ENCODE data around the gene ITSN1.
"Not testable (repeated sequence)": the region's sequence is repeated elsewhere in the genome, so short reads cannot be mapped to it uniquely, and the experiment has no call there.

Gene ITSN1

DNA sequence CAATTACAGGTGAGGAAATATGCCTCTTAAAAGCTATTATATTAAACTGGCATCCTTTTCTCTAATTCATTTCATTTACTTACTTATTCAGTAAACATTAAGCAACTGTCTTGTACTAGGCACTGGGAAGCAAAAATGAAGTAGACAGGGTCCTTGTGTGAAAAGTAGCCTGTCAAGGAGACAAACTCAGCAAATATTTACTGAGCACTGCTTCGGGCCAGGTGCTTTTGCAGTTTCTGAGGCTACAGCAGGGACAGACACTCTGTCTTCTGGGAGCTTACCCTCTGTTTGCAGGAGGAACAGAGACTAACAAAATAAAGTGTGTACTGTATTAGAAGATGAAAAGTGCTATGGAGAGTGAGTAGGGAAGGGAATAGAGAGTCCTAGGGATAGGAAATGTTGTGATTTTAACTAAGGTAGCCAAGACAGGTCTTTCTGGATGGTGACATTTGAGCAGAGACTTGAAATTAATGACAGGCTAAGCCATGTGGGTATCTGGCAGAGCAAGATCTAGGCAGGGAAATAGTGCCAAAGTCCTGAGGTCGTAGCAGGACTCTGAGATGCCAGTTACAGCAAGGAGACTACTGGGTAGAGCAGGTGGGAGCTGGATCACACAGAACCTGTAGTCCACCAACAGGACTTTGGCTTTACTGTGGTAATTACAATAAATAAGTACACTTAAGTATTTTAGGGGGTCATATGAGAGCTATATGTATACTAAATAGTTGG lies 133.0 kb downstream of the ITSN1 start:
- no peak for DNase-seq

DNA sequence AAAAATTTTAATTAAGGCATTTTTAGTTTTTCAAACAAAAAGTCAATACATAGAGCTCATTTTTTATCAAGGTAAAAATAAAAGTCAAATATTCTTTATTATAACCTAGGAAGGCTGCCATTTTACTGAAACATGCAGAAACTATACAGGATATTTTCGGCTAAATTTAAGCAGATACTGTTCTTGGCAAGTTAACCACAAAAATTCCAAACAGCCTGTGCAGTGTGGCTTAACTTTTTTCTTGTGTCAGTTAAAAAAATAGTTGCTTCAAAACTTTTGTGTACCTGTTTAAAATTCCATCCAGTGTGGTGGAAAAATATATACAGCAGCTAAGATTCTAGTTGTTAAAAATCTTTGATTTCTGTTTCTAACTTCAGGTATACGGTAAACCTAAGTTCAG lies 138.3 kb downstream of the ITSN1 start:
- no peak for DNase-seq

DNA sequence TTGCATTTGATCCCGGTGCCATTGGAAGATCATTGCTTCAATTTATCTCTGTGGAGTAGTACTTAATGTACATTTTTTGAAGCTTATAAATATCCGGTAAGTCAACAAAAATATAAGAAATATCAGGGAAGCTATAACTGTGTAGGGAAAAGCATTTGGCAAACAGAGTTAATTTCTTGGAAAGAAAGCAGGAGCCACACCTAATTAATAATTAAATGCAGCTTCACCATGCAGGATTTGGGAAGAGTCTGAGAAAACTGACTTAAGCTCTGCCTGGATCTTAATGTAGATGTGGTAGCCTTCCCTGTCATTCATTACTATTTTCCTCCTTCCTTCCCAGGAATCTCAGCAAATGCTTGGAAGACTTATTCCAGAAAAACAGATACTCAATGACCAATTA lies 138.8 kb downstream of the ITSN1 start:
- DNase-seq: no peak

DNA sequence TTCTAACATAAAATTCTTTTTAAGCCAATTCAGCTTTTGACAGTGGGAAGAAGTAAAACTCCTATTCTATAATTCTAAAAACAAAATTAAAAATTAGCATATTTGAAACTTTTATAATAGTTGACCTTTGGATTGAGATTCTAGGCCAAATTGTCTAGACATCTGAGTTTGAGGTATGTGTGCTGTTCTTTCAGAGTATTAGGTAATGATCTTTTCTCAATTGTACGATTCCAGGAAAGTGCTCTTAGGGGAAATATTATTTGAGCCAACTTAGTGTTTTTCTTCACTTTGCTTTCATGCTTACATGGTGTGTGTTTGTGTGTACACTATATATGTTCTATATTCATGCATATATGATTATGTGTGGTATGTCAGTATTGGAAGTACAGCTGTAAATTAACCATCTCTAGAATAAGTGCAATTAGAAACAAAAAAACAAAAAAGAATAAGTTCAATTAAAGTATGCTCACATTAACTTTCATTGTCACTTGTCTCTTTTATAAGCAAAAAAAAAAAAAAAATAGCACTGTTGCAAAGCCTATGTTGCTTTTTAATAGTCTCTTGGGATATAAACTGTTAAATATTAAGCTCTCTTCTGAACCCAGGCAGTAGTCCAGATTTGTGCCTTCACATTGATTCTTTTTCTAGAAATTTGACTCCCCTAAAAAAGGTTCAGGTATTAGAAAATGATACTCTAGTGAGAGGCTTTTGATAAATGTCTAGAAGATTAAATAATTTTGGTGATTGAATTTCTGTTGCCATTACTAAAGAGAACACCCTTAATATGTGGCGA lies 141.1 kb downstream of the ITSN1 start:
- no peak for DNase-seq

DNA sequence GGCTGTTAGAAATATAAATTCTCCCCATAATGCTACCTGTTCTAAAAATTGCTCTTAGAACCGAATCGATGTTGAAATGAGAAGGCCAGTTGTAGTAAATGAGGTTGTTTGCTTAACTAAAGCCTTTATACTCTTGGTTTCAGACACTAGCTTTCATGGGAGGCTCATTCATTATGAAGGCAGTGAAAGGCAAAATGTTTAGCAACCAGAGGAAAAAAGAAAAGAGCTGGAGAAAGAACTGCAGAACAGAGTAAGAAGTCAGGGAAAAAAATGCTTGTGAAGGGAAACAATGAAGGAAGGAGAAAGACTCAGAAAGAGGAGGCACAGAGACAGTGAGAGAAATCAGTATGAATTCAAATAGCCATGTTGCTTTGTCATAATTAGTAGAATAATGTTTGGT lies 145.1 kb downstream of the ITSN1 start:
- DNase-seq: no peak

DNA sequence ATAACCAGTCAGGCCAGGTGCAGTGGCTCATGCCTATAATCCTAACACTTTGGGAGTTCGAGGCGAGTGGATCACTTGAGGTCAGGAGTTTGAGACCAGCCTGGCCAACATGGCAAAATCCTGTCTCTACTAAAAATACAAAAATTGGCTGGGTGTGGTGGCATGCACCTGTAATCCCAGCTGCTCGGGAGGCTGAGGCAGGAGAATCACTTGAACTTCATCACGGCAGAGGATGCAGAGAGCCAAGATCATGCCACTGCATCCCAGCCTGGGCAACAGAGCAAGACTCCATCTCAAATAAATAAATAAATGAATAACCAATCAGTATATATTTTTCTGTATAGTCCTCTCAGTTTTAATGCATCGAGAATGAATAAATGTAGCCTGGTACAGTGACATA lies 146.1 kb downstream of the ITSN1 start:
- not testable (repeated sequence) for DNase-seq

DNA sequence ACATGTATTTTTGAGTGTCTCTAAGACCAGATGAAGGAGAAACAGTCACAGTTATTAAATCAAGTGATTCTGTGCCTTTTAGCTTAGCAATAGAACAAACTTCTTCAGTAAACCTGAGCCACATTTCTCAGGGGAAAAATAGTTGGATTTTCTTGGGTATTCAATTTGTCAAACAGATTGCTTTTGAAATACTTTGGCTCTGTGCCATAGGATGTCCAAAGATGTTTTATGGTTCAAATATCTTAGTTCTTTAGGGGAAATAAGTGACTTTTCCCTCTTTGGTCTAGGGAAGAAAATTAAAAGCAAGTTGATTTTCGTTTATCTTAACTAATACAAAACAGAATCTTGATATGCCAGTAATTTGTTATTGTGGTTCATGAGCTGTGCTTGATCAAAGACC lies 147.4 kb downstream of the ITSN1 start:
- DNase-seq: no peak

DNA sequence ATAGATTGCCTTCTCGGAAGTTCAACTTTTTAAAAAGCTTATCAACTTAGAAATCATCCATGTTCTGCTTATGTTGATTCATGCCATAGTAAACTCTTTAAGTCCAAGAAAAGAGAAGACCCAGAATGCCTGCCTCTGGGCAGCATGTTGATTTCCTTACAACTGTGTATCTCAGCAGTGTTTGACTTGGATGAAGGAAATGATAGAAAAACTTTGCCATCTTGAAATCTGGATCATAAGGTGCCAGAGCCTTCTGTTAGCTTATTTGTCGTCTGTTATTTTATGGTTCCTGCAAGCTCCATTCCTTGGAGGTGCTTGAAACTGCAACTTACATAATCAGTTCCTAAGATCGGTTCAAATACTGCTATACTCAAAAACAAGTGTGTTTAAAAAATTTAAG lies 148.8 kb downstream of the ITSN1 start:
- DNase-seq: no peak

DNA sequence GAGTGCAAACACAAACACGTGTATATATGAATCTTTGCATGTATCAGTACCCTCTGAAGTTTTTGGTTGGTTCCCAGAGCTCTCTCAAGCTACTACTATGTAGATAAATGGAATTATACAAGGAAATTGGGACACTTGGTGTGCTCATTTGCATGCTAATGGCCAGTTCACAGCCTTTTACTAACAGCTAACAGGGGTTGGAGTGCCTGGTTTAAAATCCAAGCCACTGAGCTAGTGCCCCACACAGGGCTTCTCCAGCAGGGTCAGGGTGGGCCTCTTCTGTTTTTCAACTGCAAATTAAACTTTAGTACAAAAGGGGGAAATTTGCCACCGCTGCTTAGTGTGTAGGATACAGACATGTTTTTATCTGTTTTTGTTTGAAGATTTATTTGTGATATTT lies 152.3 kb downstream of the ITSN1 start:
- DNase-seq: no peak

DNA sequence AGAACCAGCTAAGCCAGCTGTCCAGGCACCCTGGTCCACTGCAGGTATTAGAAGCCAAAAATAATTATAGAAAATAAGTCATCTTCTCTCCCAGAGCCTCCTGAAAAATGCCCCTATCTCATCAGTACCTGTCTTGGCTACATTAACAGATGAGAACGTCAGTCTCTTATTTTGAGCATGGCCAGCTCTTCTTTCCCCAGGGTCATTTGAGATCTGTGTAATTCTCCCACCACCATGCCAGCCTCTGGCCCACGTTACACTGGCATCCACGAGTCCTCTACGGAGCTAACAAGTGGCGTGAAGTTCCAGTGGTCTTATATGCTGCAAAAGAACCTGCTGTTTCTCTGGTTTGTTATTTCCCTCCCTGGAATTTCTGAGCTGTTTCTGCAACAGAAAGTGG lies 155.3 kb downstream of the ITSN1 start:
- DNase-seq: no peak

DNA sequence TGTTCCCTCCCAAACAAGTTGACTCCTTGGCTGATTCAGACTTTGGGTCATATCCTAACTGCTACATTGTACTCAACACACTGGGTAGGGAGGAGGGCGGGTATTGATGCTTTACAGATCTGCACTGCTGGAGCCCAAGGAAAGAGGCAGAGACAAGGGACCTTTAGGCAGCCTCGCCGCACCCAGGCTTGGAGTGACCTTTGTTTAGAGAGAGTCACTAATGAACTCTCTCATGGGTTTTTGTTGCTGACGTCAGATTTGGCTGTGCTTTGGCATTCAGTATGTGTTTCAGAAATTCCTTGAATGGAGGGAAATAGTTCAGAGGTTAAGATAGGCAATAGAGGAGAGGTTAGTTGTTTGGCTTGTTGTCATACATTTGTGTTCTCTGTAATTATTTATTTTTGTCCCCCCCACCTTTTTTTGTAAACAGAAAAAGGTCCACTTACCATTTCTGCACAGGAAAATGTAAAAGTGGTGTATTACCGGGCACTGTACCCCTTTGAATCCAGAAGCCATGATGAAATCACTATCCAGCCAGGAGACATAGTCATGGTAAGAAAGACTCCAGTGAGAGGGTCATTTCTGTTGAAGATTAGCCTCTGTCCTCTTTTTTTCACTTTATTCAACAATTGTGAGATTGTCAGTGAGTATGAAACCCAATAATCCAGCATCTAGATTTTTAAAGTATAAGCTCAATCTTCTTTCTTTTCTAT lies 157.2 kb downstream of the ITSN1 start:
- DNase-seq: no peak

DNA sequence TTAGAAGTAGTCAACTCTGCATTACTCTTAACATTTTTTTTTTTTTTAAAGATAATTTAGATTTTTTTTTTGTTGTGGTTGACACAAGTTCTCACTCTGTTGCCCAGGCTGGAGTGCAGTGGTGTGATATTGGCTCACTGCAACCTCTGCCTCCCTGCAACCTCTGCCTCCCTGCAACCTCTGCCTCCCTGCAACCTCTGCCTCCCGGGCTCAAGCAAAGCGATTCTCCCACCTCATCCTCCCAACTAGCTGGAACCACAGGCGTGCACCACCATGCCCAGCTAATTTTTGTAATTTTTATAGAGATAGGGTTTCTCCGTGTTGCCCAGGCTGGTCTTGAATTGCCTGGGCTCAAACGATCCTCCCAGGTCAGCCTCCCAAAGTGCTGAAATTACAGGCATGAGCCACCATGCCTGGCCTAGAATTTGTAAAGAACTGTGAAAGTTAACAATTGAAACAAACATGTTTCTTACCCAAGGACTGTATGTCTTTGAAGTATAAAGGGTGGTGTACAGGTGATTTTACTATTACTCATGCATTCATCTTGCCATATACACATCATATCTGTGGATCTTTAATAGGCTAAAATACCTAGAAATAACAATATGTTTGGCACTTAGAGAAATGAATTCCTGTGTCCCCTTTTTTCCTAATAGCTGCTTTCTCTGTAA lies 158.6 kb downstream of the ITSN1 start:
- no peak for DNase-seq

DNA sequence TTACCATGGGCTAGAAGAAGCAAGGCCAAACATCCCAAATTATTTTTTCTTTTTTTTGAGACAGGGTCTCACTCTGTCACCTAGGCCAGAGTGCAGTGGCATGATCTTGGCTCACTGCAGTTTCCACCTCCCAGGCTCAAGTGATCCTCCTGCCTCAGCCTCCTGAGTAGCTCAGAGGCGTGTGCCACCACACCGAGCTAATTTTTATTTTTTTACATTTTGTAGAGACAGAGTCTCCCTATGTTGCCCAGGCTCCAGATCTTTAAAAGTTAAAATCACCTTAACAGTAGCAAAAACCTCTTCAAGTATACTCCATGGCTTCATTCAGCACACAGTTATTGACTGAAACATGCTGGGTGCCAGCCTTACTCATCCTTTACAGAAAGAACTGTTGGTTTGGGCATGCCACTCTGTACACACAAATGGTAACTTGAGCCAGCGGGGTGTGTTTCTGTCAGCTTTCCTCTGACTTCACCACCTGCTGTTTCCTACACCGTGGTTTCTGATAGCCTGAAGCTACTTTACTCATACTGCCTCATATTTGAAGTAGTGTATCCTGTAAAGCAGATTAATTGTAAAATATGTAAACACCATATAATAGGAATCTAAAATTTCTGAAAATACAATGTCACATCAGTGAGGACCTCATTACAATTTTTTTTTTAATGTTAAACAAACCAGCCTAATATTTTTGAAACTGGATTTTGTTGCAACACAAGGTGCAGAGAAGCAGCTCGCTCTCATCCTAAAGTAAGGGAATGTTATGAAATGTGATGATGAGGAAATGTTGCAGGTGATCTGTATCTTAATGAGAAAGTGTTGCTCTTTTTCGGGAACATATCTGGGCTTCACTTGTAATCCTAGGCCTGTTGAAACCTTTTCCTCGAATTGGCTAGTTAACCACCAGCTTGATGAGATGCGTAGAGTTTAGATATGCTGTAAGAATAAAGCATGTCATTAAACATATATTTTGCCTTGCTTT lies 159.4 kb downstream of the ITSN1 start:
- no peak for DNase-seq

DNA sequence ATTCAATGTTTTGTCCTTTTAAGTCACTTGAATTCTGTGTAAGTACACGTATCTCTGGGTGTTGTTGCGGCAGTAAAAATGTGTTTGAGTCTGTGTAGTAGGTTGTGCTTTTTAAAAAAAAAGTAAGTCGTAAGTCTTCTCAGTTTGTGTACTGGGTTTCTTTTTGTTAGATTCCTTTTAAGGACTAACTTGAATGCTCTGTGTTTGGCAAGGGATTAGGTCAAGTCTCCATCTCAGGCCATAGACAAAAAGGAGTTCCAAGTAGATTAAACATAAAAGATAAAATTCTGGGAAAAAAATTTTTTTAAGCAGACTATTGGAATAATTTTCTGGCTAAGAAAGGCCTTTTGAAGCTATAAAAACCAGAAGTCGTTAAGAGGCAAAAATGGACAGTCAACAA lies 160.2 kb downstream of the ITSN1 start:
- no peak for DNase-seq

DNA sequence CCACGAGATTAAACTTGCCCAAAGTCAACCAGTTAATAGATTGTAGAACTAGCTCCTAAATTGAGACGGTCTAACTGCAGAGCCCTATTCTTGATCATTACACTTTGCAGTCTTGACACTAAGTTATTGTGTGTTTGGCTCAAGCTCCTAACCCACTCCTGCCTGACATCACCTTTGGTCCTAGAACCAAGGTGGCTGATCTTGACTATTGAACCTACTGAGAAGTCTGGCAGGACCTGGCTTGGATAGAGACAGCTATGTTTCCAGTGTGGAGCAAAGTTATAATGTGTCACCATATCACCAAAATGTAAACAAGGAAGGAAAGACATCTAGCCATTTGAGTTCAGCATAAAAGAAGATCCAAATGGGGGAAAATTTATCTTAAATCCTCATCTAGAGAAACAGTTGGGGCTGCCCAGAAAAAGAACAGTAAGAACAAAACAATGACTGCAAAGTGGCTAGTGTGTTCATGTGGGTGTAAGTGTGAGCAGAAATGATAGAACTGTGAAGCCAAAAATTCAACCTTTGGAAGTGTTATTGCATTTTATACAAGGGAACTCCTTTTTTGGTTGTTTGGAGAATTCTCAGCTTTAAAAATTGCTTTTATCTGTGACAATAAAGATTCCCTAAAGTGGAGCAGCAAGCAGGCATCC lies 166.5 kb downstream of the ITSN1 start:
- DNase-seq: no peak

DNA sequence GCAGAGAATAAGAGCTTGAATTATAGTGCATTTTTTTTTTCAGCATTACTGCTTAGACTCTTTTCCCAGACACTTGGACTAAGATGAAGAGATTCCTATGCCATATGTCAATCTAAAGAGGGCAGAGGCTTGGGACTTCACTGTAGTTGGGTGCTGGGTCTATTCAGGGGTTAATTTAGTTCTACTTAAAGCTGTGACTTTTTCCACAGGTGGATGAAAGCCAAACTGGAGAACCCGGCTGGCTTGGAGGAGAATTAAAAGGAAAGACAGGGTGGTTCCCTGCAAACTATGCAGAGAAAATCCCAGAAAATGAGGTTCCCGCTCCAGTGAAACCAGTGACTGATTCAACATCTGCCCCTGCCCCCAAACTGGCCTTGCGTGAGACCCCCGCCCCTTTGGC lies 168.5 kb downstream of the ITSN1 start:
- no peak for DNase-seq

DNA sequence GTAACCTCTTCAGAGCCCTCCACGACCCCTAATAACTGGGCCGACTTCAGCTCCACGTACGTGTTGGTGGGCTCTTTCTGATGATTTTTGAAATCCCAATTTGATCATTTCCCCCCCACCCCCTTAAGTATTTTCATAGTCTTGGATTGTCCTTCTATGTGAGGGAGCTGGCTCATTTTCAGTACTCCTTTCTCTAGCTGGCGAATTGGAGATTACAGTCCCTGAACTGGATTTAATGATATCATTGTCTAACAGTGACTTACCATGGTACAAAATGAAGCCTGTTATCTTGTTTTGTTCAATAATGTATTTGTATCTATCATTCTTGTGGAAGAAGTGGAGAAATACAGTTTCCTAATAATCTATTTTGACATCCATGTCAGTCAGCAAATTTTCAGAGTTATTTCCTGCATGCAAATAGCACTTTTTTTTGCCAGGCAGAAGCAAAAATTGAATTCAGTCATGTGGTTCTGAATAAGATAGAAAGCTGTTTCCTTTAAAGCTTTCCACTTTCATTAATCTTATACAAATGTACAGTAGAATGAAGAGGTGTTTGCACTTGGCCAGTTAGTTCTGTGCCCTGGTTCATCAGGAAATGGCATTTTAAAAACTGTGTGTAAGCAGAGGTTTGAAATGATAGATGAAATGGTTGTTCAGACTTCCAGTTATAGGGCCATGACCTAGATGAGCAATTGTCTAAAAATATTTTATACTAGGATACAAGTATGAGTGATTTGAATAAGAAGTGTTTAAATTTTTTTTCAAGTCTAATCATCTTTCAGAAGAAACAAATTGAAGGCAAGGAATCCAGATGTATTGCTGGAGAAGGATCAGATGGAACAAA lies 169.1 kb downstream of the ITSN1 start:
- DNase-seq: no peak

DNA sequence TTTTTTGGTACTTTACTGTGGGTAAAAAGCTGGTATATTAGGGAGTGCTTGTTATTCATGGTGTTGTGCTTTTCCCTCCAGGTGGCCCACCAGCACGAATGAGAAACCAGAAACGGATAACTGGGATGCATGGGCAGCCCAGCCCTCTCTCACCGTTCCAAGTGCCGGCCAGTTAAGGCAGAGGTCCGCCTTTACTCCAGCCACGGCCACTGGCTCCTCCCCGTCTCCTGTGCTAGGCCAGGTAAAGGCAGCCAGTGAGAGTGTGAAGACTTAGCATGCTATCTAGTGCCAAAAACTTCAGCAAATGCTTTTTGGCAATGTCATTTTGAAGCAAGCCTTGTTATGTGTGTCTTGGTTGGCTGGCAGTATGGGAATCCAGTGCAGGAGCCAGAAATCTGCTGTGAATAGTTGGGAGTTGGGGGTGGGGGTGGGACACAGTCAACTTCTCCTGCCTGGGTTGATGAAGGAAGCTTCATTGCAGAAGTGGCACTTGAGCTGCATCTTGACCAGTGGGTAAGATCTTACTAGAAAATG lies 171.6 kb downstream of the ITSN1 start:
- no peak for DNase-seq

DNA sequence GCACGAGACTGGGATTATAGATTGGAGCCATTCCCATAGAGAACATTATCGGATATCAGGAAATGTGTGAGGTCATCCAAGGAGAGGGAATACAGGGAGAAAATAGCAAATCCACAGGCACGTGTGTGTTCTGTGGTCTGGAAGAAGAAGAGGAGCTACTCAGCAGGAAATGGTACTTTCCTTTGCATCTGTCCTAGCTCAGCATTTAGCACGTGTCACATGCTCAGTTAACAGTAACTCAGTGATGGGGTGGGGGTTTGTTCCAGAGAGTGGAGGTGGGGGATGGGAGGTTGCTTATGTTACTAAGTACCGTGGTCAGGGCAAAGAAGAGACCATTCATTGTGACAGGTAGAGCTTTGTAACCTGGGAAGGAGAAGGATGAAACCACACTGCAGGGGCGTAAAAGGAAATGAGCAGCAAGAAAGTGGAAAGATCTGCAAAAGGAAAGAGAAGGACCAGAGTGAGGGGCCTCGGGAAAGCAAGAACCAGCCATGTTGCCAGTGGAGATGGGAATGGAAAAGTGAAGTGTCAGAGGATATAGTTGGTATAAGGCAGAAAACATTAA lies 172.9 kb downstream of the ITSN1 start:
- no peak for DNase-seq

DNA sequence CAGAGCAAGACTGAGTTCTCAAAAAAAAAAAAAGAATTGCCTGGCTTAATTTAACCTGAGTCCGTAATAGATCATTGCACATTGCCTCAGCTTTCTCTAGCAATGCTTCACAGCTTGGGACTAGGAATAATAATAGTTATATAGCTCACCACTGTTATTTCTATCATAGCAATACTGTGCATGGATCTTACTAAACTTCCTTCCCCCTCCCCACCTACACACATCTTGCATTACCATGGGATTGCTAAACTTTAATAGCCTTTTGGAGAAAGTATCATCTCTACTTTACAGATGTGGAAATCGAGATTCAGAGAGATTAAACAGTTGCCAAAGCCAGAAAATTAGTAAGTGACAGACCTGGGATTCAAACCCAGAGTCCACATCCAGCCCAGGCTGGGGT lies 173.9 kb downstream of the ITSN1 start:
- DNase-seq: no peak

All from islet precursor cell (in vitro differentiated cells).